IMR-90 (cell line): ENCODE data around the gene MYH7B. TPM values are rescaled to one million over a fixed set of nuclear protein-coding genes. Genes with fewer than 3 reads are reported as not detected.

Experiments
- ATAC-seq: fragments of 200-7000 bp; cut with Tn5 transposase; 2 replicates; pipeline ENCODE4 v1.9.1; 2020; ENCODE audit warnings: low read depth, mild to moderate bottlenecking, moderate library complexity
- BruUV-seq: library from RNA; stranded (reverse); fragments of 400-500 nt; replicated peaks from 2 replicates; lab custom pipeline; 2021; lab: Mats Ljungman, UMichigan
- CTCF ChIA-PET: fragments of 300-600 bp; formaldehyde crosslinking; extraction: SDS; loops from one replicate; lab custom pipeline; 2021; ENCODE audit warnings: antibody characterized with exemption; lab: Yijun Ruan, JAX
- POLR2A ChIA-PET: fragments of 300-600 bp; sonication (Branson Sonifier 250); formaldehyde crosslinking; loops from one replicate; lab custom pipeline; 2022; ENCODE audit warnings: antibody characterized with exemption; ENCODE audit not compliant: unreplicated experiment; lab: Charles Lee
- DNase-seq: peaks from one replicate; pipeline ENCODE4 v3.0.0; 2013
- H2AFZ ChIP-seq: replicated peaks from 2 replicates; pipeline ENCODE3; 2013; ENCODE audit warnings: low read length, mild to moderate bottlenecking; ENCODE audit not compliant: poor library complexity
- H2AK5ac ChIP-seq: 2 replicates; pipeline ENCODE4 v1.6.1; 2013; ENCODE audit warnings: low read depth, low read length, inconsistent platforms
- H2AK9ac ChIP-seq: replicated peaks from 2 replicates; pipeline ENCODE3; 2013; ENCODE audit warnings: mild to moderate bottlenecking, low read depth, low read length, moderate library complexity; ENCODE audit not compliant: poor library complexity
- H2BK120ac ChIP-seq: 2 replicates; pipeline ENCODE4 v1.6.1; 2013; ENCODE audit warnings: low read depth, low read length, inconsistent platforms
- H2BK15ac ChIP-seq: 3 replicates; pipeline ENCODE4 v1.6.1; 2013; ENCODE audit warnings: low read depth, low read length, inconsistent platforms
- H2BK20ac ChIP-seq: 2 replicates; pipeline ENCODE4 v1.6.1; 2013; ENCODE audit warnings: low read depth, mild to moderate bottlenecking, inconsistent platforms, low read length, moderate library complexity
- H2BK5ac ChIP-seq: 2 replicates; pipeline ENCODE4 v1.6.1; 2013; ENCODE audit warnings: mild to moderate bottlenecking, low read depth, low read length, inconsistent platforms; ENCODE audit not compliant: poor library complexity, severe bottlenecking
- H3K14ac ChIP-seq: replicated peaks from 2 replicates; pipeline ENCODE4 v1.6.1; 2013; ENCODE audit warnings: low read depth, low read length, inconsistent platforms
- H3K18ac ChIP-seq: 2 replicates; pipeline ENCODE4 v1.6.1; 2013; ENCODE audit warnings: low read depth, low read length, control low read depth
- H3K23ac ChIP-seq: 2 replicates; pipeline ENCODE4 v1.6.1; 2013; ENCODE audit warnings: low read depth, low read length, inconsistent platforms
- H3K27ac ChIP-seq: 2 replicates; pipeline ENCODE4 v1.5.1; 2013; ENCODE audit warnings: mild to moderate bottlenecking, control low read depth, low read length; ENCODE audit not compliant: insufficient read depth
- H3K27me3 ChIP-seq: 2 replicates; pipeline ENCODE4 v1.6.1; 2013; ENCODE audit warnings: low read length; ENCODE audit not compliant: control insufficient read depth, insufficient read depth
- H3K36me3 ChIP-seq: 2 replicates; pipeline ENCODE4 v1.6.1; 2013; ENCODE audit warnings: low read length, mixed read lengths; ENCODE audit not compliant: control insufficient read depth, insufficient read depth
- H3K4ac ChIP-seq: 2 replicates; pipeline ENCODE4 v1.6.1; 2013; ENCODE audit warnings: low read depth, low read length, inconsistent platforms
- H3K4me1 ChIP-seq: 2 replicates; pipeline ENCODE4 v1.6.1; 2013; ENCODE audit warnings: low read length, mixed read lengths; ENCODE audit not compliant: control insufficient read depth, insufficient read depth
- H3K4me2 ChIP-seq: 2 replicates; pipeline ENCODE4 v1.6.1; 2013; ENCODE audit warnings: low read depth, mild to moderate bottlenecking, control low read depth, low read length, moderate library complexity
- H3K4me3 ChIP-seq: 2 replicates; pipeline ENCODE4 v1.5.1; 2013; ENCODE audit warnings: low read depth, mild to moderate bottlenecking, control low read depth, low read length, moderate library complexity; ENCODE audit not compliant: insufficient read depth
- H3K56ac ChIP-seq: 2 replicates; pipeline ENCODE4 v1.6.1; 2013; ENCODE audit warnings: low read length, inconsistent platforms; ENCODE audit not compliant: insufficient read depth; ENCODE audit errors: extremely low read depth
- H3K79me1 ChIP-seq, 2 experiments: 2 replicates each; pipeline ENCODE4 v1.6.1; 2013; ENCODE audit warnings: low read length in 2 of 2, inconsistent platforms in 1 of 2, low read depth in 1 of 2
- H3K9ac ChIP-seq: 2 replicates; pipeline ENCODE4 v1.6.1; 2013; ENCODE audit warnings: low read depth, low read length, control low read depth
- H3K9me1 ChIP-seq: 2 replicates; pipeline ENCODE4 v1.6.1; 2013; ENCODE audit warnings: low read length, inconsistent platforms; ENCODE audit not compliant: insufficient read depth
- H3K9me3 ChIP-seq: 2 replicates; pipeline ENCODE4 v1.6.1; 2013; ENCODE audit warnings: low read length; ENCODE audit not compliant: control insufficient read depth, insufficient read depth
- H4K20me1 ChIP-seq: 2 replicates; pipeline ENCODE4 v1.6.1; 2013; ENCODE audit warnings: low read length, inconsistent platforms; ENCODE audit not compliant: insufficient read depth
- H4K5ac ChIP-seq: 2 replicates; pipeline ENCODE4 v1.6.1; 2013; ENCODE audit warnings: mild to moderate bottlenecking, low read depth, low read length, control low read depth
- H4K8ac ChIP-seq, 2 experiments: 2 replicates each; pipeline ENCODE4 v1.6.1; 2013; ENCODE audit warnings: low read depth in 2 of 2, low read length in 2 of 2, control low read depth in 1 of 2, inconsistent platforms in 1 of 2
- H4K91ac ChIP-seq: 2 replicates; pipeline ENCODE4 v1.6.1; 2013; ENCODE audit warnings: low read depth, low read length, inconsistent platforms; ENCODE audit not compliant: insufficient read depth
- CHD1 ChIP-seq: IDR thresholded peaks from 2 replicates; pipeline ENCODE4 v1.6.1; 2012; ENCODE audit warnings: low read depth, low read length, improper control_type of control experiment
- CTCF ChIP-seq: conservative IDR thresholded peaks from 2 replicates; pipeline ENCODE4 v1.5.1; 2012; ENCODE audit warnings: mild to moderate bottlenecking, low read depth, low read length, improper control_type of control experiment
- MAFK ChIP-seq: IDR thresholded peaks from 2 replicates; pipeline ENCODE4 v1.6.1; 2012; ENCODE audit warnings: low read depth, low read length, improper control_type of control experiment
- MAZ ChIP-seq: IDR thresholded peaks from 2 replicates; pipeline ENCODE4 v1.6.1; 2012; ENCODE audit warnings: low read depth, mild to moderate bottlenecking, low read length, improper control_type of control experiment, moderate library complexity, borderline replicate concordance
- WGBS, 2 experiments: methylation state at CpG; one replicate each; pipeline versions ENCODE4 v1.1.5 to v1.1.7; 2013; ENCODE audit warnings: missing lambda C conversion rate in 2 of 2; ENCODE audit not compliant: insufficient read length in 1 of 2; ENCODE audit errors: extremely low coverage in 2 of 2; 5-methylcytosine and 5-hydroxymethylcytosine counted together
- dilution Hi-C: fragments of 300-500 bp; cut with HindIII; formaldehyde crosslinking; loops from one replicate; pipeline ENCODE4 v1.14.3; 2018; ENCODE audit warnings: low sequenced_read_pairs; ENCODE audit not compliant: unreplicated experiment
- in situ Hi-C: fragments of 300-500 bp; cut with MboI; formaldehyde crosslinking; loops from 3 replicates; pipeline ENCODE4 v1.14.3; 2019; ENCODE audit warnings: low sequenced_read_pairs, inconsistent platforms, mixed read lengths
- intact Hi-C: fragments of 100-400 bp; cut with micrococcal nuclease; formaldehyde crosslinking; loops from 2 replicates; pipeline ENCODE4 v1.10.0; 2022
- polyA plus RNA-seq, 3 experiments: library from polyadenylated mRNA; depleted of rRNA; stranded (reverse); fragments of >200 nt; gene quantifications; 2 replicates each; pipeline ENCODE4 v1.2.3, GENCODE V29; 2012; ENCODE audit warnings: low replicate concordance in 1 of 3
- total RNA-seq: library from RNA; depleted of rRNA; stranded (reverse); fragments of >200 nt; gene quantifications from 2 replicates; pipeline ENCODE4 v1.2.3, GENCODE V29; 2012
- TF ChIP-seq, protein P1 (sequence below): fragments of 150-350 bp; IDR thresholded peaks from 2 replicates; pipeline ENCODE4 v1.6.1; 2016; ENCODE audit warnings: low read depth, mild to moderate bottlenecking, low read length, moderate library complexity, borderline replicate concordance
- TF ChIP-seq, protein P2 (sequence below): fragments of 150-350 bp; IDR thresholded peaks from 2 replicates; pipeline ENCODE4 v1.6.1; 2017; ENCODE audit warnings: mild to moderate bottlenecking, antibody characterized with exemption, low read length, low read depth

Gene MYH7B
- total and polyA plus RNA-seq, 2 of the 4 experiments (the other 2 are of a cell fraction), result 0.09 TPM; not detected in 1

- Histone ChIP-seq H2AFZ (no peak overlapping the region), H3K9me1 (no peaks in the 10 kb centered on the region), H3K4me1 (no peaks in the 10 kb centered on the region), H3K9me3 (no peaks in the 10 kb centered on the region), H3K4me2 (no peak overlapping the region), H3K27ac (no peak overlapping the region), H3K18ac (no peak overlapping the region), H2BK15ac (no peak overlapping the region), H3K14ac (no peak overlapping the region), H4K8ac (no peak overlapping the region), H4K91ac (no peak overlapping the region), H3K36me3 (peaks cover 84% of the 10 kb centered on the region), H3K9ac (no peak overlapping the region), H2AK9ac (peak overlapping the region; percentile 65), H2BK20ac (no peak overlapping the region), H3K23ac (no peak overlapping the region), H4K5ac (no peak overlapping the region), H2BK5ac (no peak overlapping the region), H4K20me1 (peaks cover 37% of the 10 kb centered on the region), H3K56ac (no peak overlapping the region), H3K27me3 (no peaks in the 10 kb centered on the region), H2BK120ac (no peak overlapping the region), H2AK5ac (no peak overlapping the region), H3K4ac (no peak overlapping the region), H3K4me3 (no peak overlapping the region), H3K79me1 (peaks cover 0 to 14% of the 10 kb centered on the region in 2 experiments; a peak in 2 of 4 replicates)
- no TSS peak for BruUV-seq
- dilution Hi-C loops (no loop called here), in situ Hi-C loops (no loop called here), intact Hi-C loops (no loop called here)
- ATAC-seq (no peak), DNase-seq (no peak)
- ChIA-PET CTCF (no interaction called here), POLR2A (no interaction called here)
- TF ChIP-seq CTCF, result 0 out of 2 replicates have a peak, but pooled peaks have one; percentile 1
- TF ChIP-seq, protein P1, sequence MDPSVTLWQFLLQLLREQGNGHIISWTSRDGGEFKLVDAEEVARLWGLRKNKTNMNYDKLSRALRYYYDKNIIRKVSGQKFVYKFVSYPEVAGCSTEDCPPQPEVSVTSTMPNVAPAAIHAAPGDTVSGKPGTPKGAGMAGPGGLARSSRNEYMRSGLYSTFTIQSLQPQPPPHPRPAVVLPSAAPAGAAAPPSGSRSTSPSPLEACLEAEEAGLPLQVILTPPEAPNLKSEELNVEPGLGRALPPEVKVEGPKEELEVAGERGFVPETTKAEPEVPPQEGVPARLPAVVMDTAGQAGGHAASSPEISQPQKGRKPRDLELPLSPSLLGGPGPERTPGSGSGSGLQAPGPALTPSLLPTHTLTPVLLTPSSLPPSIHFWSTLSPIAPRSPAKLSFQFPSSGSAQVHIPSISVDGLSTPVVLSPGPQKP, result no peak
- TF ChIP-seq CHD1, result no peak
- no peak for TF ChIP-seq MAZ
- no peak for TF ChIP-seq MAFK
- TF ChIP-seq, protein P2, sequence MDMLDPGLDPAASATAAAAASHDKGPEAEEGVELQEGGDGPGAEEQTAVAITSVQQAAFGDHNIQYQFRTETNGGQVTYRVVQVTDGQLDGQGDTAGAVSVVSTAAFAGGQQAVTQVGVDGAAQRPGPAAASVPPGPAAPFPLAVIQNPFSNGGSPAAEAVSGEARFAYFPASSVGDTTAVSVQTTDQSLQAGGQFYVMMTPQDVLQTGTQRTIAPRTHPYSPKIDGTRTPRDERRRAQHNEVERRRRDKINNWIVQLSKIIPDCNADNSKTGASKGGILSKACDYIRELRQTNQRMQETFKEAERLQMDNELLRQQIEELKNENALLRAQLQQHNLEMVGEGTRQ, result no peak
- 92% methylated on average over 22 of the region's 28 CpGs; no CpG with 5 or more reads in 1 of the 2 experiments for WGBS, 2 experiments
Measured at GRCh38 chr20:34998331-34998950, 42.8 kb downstream of the MYH7B start.
